ENCODE measurements around the gene NFIA. TPM values are rescaled to one million over a fixed set of nuclear protein-coding genes. Genes with fewer than 3 reads are reported as not detected.
A peak's percentile ranks its signal among the peaks of the same experiment; 100 is the strongest.

The NFIA gene
- total RNA-seq, 4 donors from 2014 or later: 134 to 183 (median 148) TPM

- H3K27ac ChIP-seq (replicated peaks in 1 of 4): no peak overlapping the region
- peaks cover 14 to 26% (median 22%) of the 10 kb centered on the region in 4 donors for H3K4me1 ChIP-seq
- peaks cover 0 to 4% (median 0%) of the 10 kb centered on the region in 4 donors for H3K27me3 ChIP-seq
- TF ChIP-seq POLR2A (IDR thresholded peaks at IDR 0.05; ENCODE audit: low read depth): no peak
- no peak for TF ChIP-seq POLR2AphosphoS5 (IDR thresholded peaks at IDR 0.05)
- no peak for TF ChIP-seq EP300 (IDR thresholded peaks at IDR 0.05)
- no peak for TF ChIP-seq CTCF (IDR thresholded peaks at IDR 0.05)
- 85% methylated on average over 3 of the region's 3 CpGs for WGBS
- H3K4me3 ChIP-seq: no peak overlapping the region
- no peaks in the 10 kb centered on the region for H3K36me3 ChIP-seq
- no peaks in the 10 kb centered on the region for H3K9me3 ChIP-seq
- no peak for DNase-seq (ENCODE audit: extremely low spot score)
- intact Hi-C loops (cut with DNase I): loop anchor here (5.0 kb wide), 1 partner anchor 596 kb away; no protein-coding TSS in a partner anchor
These were observed 35.9 kb upstream of the NFIA start for GRCh38 chr1:61046434-61046833.

- no peak for TF ChIP-seq POLR2A (IDR thresholded peaks at IDR 0.05; ENCODE audit: low read depth)
- no peak for TF ChIP-seq CTCF (IDR thresholded peaks at IDR 0.05)
- no peak for TF ChIP-seq POLR2AphosphoS5 (IDR thresholded peaks at IDR 0.05)
- TF ChIP-seq EP300 (IDR thresholded peaks at IDR 0.05): no peak
These were observed 35.3 kb upstream of the NFIA start for GRCh38 chr1:61047061-61047460.

GRCh38 chr1:61049850-61050540 is 32.4 kb upstream of the NFIA start:
- peak; percentile 95 to 99 (median 99) for TF ChIP-seq CTCF (IDR thresholded peaks at IDR 0.05)
- no peak for TF ChIP-seq EP300 (IDR thresholded peaks at IDR 0.05)
- TF ChIP-seq POLR2AphosphoS5 (IDR thresholded peaks at IDR 0.05): peak; percentile 75 to 84
- peak overlapping the region; percentile 93 to 99 (median 98) for H3K27ac ChIP-seq (replicated peaks in 1 of 4)
- H3K27me3 ChIP-seq: no peaks in the 10 kb centered on the region
- intact Hi-C loops (cut with DNase I): loop anchor here (2.0 to 10.0 kb wide), 5 partner anchors 135 to 592 kb away; no protein-coding TSS in a partner anchor
- H3K36me3 ChIP-seq: no peaks in the 10 kb centered on the region
- H3K4me1 ChIP-seq: peaks cover 31 to 47% (median 47%) of the 10 kb centered on the region in 4 donors
- DNase-seq (ENCODE audit: extremely low spot score): peak; percentile 99
- H3K9me3 ChIP-seq: no peaks in the 10 kb centered on the region
- under 1% methylated on average over 21 of the region's 48 CpGs for WGBS
- H3K4me3 ChIP-seq: peak overlapping the region; percentile 74 to 91 (median 84)

More at GRCh38 chr1:61047061-61047460, 35.3 kb upstream of the NFIA start:
- H3K27ac ChIP-seq (replicated peaks in 1 of 4): no peak overlapping the region
- no peaks in the 10 kb centered on the region for H3K9me3 ChIP-seq
- WGBS: 99% methylated on average over 3 of the region's 3 CpGs
- no peak for DNase-seq (ENCODE audit: extremely low spot score)
- H3K4me1 ChIP-seq: peaks cover 19 to 30% (median 27%) of the 10 kb centered on the region in 4 donors
- H3K27me3 ChIP-seq: peaks cover 0 to 4% (median 0%) of the 10 kb centered on the region in 4 donors
- H3K4me3 ChIP-seq: no peak overlapping the region
- intact Hi-C loops (cut with DNase I): loop anchor here (5.0 kb wide), 1 partner anchor 595 kb away; no protein-coding TSS in a partner anchor
- no peaks in the 10 kb centered on the region for H3K36me3 ChIP-seq

- TF ChIP-seq CTCF (IDR thresholded peaks at IDR 0.05) (no peak), POLR2A (IDR thresholded peaks at IDR 0.05; ENCODE audit: low read depth) (no peak), POLR2AphosphoS5 (IDR thresholded peaks at IDR 0.05) (no peak), EP300 (IDR thresholded peaks at IDR 0.05) (no peak)
- H3K4me1 ChIP-seq: peaks cover 31 to 55% (median 55%) of the 10 kb centered on the region in 4 donors
- peak overlapping the region; percentile 93 to 99 (median 98) for H3K27ac ChIP-seq (replicated peaks in 1 of 4)
- DNase-seq (ENCODE audit: extremely low spot score): no peak
- intact Hi-C loops (cut with DNase I): loop anchor here (2.0 to 10.0 kb wide), 4 partner anchors 134 to 402 kb away; no protein-coding TSS in a partner anchor
- no peaks in the 10 kb centered on the region for H3K9me3 ChIP-seq
- H3K27me3 ChIP-seq: no peaks in the 10 kb centered on the region
- WGBS: 1% methylated on average over 24 of the region's 85 CpGs
- peak overlapping the region; percentile 74 to 91 (median 84) for H3K4me3 ChIP-seq
- no peaks in the 10 kb centered on the region for H3K36me3 ChIP-seq
These were observed 31.6 kb upstream of the NFIA start for GRCh38 chr1:61050541-61051442.

All from esophagus muscularis mucosa (tissue), 4 donors.